ENCODE data around the gene PLK3.

- TF ChIP-seq CTCF (IDR thresholded peaks at IDR 0.05) (no peak), POLR2A (IDR thresholded peaks at IDR 0.05) (no peak)
Observed at GRCh38 chr1:44822981-44823451, 22.8 kb downstream of the PLK3 start.

All from right lobe of liver (tissue), 4 donors.